Prostate gland (tissue), 2 donors: Measurements from ENCODE around the gene C13orf46. TPM values are rescaled to one million over a fixed set of nuclear protein-coding genes. Genes with fewer than 3 reads are reported as not detected.

ENCODE experiments used
- DNase-seq: peaks from one replicate; pipeline ENCODE4 v3.0.0-alpha.2; 2019; ENCODE audit warnings: low spot score
- H3K27ac ChIP-seq, 2 donors: fragments of 200-600 bp; sonication (generic); 2 replicates each; pipeline ENCODE4 v1.5.1; 2017 to 2019
- H3K27me3 ChIP-seq: fragments of 200-600 bp; sonication (generic); replicated peaks from 2 replicates; pipeline ENCODE4 v1.5.1; 2019; ENCODE audit not compliant: insufficient read depth
- H3K36me3 ChIP-seq, 2 donors: fragments of 200-600 bp; sonication (generic); 1 replicate in 1 of 2; 2 replicates in 1 of 2; pipeline versions ENCODE4 v1.5.1 to v1.8.1; 2017 to 2019
- H3K4me1 ChIP-seq: fragments of 200-600 bp; sonication (generic); replicated peaks from 2 replicates; pipeline ENCODE4 v1.5.1; 2019
- H3K4me3 ChIP-seq, 2 donors: fragments of 200-600 bp; sonication (generic); 2 replicates each; pipeline ENCODE4 v1.5.1; 2017 to 2019
- H3K9me3 ChIP-seq: fragments of 200-600 bp; sonication (generic); 2 replicates; pipeline ENCODE4 v1.5.1; 2017
- POLR2A ChIP-seq: fragments of 450-650 bp; IDR thresholded peaks from one replicate; pipeline ENCODE4 v1.6.1; 2016; ENCODE audit warnings: antibody characterized with exemption, mild to moderate bottlenecking
- POLR2AphosphoS5 ChIP-seq: sonication (generic); formaldehyde crosslinking; IDR thresholded peaks from one replicate; pipeline ENCODE4 v1.6.1; 2017; ENCODE audit warnings: antibody characterized with exemption
- WGBS: methylation state at CpG from one replicate; pipeline ENCODE4 v1.1.5; 2018; 5-methylcytosine and 5-hydroxymethylcytosine counted together
- intact Hi-C: fragments of 100-400 bp; cut with DNase I; formaldehyde crosslinking; loops from one replicate; pipeline ENCODE4 v1.14.2; 2022
- total RNA-seq, 2 donors: library from RNA; depleted of rRNA; stranded (reverse); fragments of >200 nt; gene quantifications; one replicate each; pipeline ENCODE4 v1.1.0, GENCODE V29; 2016
- TF ChIP-seq, protein P1 (sequence below), 4 experiments: fragments of 200-600 bp in 2 of 4; fragments of 450-650 bp in 2 of 4; sonication (generic) in 2 of 4; IDR thresholded peaks; 1 replicate in 3 of 4; 2 replicates in 1 of 4; pipeline ENCODE4 v1.5.1; 2016 to 2019; ENCODE audit warnings: antibody characterized with exemption in 4 of 4, mild to moderate bottlenecking in 2 of 4, moderate library complexity in 2 of 4

Gene C13orf46
- total RNA-seq, 2 donors from 2014 or later = 8.0 to 9.9 TPM

DNA sequence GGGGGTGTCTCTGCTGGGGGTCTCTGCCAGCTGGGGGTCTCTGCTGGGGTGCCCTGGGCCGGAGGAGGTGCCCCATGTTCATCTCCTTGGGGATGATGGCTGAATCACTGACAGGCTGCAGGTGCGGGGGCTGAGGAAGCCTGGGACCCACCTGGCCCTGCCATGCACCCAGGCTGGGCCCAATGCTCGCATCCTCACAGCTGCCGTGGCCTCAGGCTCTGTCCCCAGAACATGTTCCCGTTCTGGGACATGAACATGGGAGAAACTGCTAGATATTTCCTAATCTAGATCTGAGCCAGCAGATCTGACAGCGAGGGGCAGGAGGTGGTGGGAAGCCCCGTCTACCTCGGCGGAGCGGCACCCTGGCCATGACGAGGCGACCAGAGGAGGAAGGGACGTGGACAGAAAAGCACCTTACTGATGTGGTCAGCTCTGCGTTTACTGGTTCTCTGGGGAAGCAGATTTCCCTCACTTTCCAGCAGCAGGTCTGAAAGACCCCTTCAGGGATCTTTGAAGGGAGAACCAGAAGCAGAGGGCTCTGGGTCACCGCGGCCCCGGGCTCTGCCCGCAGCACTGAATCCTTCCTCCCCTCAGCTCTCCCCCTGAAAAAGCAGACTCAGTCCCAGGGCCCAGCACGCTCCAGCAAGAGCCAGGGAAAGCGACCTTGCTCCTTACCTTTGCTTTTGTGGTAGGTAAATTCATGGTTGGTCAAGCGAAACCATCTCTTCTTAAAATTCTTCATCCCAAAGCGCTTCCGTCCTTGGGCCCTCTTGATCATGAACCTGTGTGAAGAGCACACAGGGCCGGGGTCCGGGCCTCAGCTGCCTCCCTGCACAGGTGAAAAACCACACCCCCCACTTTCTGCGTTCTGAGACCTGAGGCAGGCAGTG lies 26.5 kb upstream of the C13orf46 start:
- intact Hi-C loops = no loop called here
- no peaks in the 10 kb centered on the region for H3K9me3 ChIP-seq
- TF ChIP-seq POLR2AphosphoS5 (no peak), POLR2A (no peak)
- TF ChIP-seq, protein P1, sequence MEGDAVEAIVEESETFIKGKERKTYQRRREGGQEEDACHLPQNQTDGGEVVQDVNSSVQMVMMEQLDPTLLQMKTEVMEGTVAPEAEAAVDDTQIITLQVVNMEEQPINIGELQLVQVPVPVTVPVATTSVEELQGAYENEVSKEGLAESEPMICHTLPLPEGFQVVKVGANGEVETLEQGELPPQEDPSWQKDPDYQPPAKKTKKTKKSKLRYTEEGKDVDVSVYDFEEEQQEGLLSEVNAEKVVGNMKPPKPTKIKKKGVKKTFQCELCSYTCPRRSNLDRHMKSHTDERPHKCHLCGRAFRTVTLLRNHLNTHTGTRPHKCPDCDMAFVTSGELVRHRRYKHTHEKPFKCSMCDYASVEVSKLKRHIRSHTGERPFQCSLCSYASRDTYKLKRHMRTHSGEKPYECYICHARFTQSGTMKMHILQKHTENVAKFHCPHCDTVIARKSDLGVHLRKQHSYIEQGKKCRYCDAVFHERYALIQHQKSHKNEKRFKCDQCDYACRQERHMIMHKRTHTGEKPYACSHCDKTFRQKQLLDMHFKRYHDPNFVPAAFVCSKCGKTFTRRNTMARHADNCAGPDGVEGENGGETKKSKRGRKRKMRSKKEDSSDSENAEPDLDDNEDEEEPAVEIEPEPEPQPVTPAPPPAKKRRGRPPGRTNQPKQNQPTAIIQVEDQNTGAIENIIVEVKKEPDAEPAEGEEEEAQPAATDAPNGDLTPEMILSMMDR (IDR thresholded peaks at IDR 0.05) = no peak
- no peaks in the 10 kb centered on the region for H3K4me1 ChIP-seq
- WGBS = 91% methylated on average over 24 of the region's 26 CpGs
- no peak for DNase-seq
- no peak overlapping the region for H3K27ac ChIP-seq
- H3K27me3 ChIP-seq = no peaks in the 10 kb centered on the region
- no peaks in the 10 kb centered on the region for H3K36me3 ChIP-seq
- no peak overlapping the region for H3K4me3 ChIP-seq

DNA sequence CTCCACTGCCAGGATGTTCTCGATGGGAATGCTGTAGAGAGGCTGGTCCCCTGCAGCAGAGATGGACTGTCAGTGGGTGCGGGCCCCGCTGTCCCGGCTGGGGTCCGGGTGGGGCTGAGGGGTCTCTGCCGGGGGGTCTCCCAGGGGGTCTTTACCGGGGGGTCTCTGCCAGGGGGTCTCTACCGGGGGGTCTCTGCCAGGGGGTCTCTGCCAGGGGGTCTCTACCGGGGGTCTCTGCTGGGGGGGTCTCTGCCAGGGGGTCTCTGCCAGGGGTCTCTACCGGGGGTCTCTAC lies 25.7 kb upstream of the C13orf46 start:
- intact Hi-C loops = no loop called here
- H3K4me1 ChIP-seq = no peaks in the 10 kb centered on the region
- no peak for DNase-seq
- no peaks in the 10 kb centered on the region for H3K36me3 ChIP-seq
- no peaks in the 10 kb centered on the region for H3K9me3 ChIP-seq
- no peaks in the 10 kb centered on the region for H3K27me3 ChIP-seq
- H3K4me3 ChIP-seq = no peak overlapping the region
- WGBS = 66% methylated on average over 5 of the region's 10 CpGs
- H3K27ac ChIP-seq = no peak overlapping the region
- TF ChIP-seq POLR2A (no peak), POLR2AphosphoS5 (no peak)
- TF ChIP-seq, protein P1 (IDR thresholded peaks at IDR 0.05) = no peak

DNA sequence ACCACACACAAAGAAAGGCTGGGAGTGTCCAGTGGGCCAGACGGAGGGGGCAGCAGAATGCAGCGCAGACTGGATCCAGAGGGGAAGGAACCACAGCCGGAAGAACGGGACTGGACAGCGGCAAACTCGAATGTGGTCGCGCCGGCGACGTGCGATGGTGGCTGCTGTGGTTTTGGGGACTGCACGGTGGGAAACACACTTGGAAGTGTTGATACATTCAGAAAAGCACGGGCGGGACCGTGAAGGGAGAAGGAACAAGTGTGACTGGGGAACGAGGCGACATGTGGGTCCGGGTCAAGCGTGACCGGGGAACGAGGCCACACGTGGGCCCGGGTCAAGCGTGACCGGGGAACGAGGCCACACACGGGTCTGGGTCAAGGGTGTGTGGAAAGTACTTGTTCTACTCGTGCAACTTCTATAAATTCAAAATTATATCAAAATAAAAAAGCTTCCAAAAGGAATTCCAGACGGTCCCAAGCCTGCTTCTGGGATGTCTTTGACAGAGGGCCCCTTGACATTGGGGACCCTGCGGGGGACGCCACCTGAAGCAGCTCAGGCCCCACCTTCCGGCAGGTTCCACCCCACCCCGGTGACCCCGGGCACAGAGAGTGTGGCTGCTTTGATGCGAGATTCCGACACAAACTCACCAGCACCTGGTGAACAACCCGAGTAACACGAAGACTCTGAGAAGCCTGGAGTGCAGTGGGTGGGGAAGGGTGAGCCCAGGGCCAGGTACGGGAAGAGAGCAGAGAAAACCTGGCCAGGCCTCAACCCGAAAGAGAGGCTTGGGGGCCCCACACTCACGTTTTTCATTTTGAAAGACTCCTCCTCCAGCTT lies 25.1 kb upstream of the C13orf46 start:
- WGBS = 77% methylated on average over 42 of the region's 42 CpGs
- Histone ChIP-seq H3K4me3 (no peak overlapping the region), H3K4me1 (no peaks in the 10 kb centered on the region), H3K9me3 (no peaks in the 10 kb centered on the region), H3K27ac (no peak overlapping the region), H3K27me3 (no peaks in the 10 kb centered on the region), H3K36me3 (no peaks in the 10 kb centered on the region)
- no peak for TF ChIP-seq POLR2AphosphoS5
- TF ChIP-seq, protein P1 (IDR thresholded peaks at IDR 0.05) = no peak
- TF ChIP-seq POLR2A = no peak
- intact Hi-C loops = no loop called here
- no peak for DNase-seq

DNA sequence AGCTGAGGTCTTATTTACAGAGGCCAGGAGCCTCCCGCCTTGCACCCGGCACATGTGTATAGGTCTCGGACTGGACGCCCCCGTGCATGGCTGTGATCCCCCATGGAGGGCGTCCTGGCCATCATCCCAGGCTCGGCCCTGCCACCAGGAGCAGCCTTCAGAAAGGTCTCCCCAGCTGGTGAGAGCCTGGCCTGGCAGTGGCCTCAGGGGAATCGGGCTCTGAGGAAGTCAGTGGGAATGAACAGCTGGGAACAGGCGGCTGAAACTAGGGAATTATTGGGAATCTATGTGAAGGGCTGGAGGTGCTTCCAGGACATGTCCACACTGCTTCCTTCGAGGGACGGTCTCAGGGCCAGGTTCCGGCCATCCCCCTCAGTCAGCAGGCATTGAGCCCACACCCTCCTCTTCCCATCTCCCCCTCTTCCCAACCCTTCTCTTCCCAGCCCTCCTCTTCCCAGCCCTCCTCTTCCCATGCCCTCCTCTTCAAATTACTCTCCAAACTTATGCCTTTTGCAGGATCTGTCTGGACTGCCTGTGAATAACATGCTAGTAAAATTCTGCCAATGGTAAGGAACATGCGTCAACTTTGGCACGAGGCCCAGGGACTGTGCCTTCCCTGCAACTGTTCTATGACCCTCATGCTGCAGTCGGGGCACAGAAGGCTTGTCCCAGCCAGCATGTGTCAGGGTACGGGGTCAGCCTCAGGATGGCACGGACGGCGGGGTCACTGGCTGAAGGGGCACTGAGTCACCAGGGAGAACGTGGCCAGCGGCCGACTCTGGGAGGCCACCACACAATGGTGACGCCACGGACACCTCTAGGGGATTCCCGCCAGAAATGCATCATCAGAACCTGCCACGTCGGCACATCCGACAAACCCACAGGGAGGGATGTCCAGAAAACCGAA lies 24.2 kb upstream of the C13orf46 start:
- H3K4me3 ChIP-seq = no peak overlapping the region
- WGBS = 73% methylated on average over 29 of the region's 29 CpGs
- H3K9me3 ChIP-seq = no peaks in the 10 kb centered on the region
- H3K36me3 ChIP-seq = no peaks in the 10 kb centered on the region
- DNase-seq = no peak
- H3K27ac ChIP-seq = no peak overlapping the region
- TF ChIP-seq POLR2AphosphoS5 (no peak), POLR2A (no peak)
- TF ChIP-seq, protein P1 (IDR thresholded peaks at IDR 0.05) = no peak
- intact Hi-C loops = no loop called here
- no peaks in the 10 kb centered on the region for H3K27me3 ChIP-seq
- H3K4me1 ChIP-seq = no peaks in the 10 kb centered on the region
